ENCODE measurements around the gene SERPINA12. TPM values are rescaled to one million over a fixed set of nuclear protein-coding genes. Genes with fewer than 3 reads are reported as not detected.

SERPINA12 gene
- total and polyA plus RNA-seq, 2 of the 13 experiments (the other 11 are each of a cell fraction or from before 2014, with no cell fraction given) = 0.08 TPM; not detected in 1

DNA sequence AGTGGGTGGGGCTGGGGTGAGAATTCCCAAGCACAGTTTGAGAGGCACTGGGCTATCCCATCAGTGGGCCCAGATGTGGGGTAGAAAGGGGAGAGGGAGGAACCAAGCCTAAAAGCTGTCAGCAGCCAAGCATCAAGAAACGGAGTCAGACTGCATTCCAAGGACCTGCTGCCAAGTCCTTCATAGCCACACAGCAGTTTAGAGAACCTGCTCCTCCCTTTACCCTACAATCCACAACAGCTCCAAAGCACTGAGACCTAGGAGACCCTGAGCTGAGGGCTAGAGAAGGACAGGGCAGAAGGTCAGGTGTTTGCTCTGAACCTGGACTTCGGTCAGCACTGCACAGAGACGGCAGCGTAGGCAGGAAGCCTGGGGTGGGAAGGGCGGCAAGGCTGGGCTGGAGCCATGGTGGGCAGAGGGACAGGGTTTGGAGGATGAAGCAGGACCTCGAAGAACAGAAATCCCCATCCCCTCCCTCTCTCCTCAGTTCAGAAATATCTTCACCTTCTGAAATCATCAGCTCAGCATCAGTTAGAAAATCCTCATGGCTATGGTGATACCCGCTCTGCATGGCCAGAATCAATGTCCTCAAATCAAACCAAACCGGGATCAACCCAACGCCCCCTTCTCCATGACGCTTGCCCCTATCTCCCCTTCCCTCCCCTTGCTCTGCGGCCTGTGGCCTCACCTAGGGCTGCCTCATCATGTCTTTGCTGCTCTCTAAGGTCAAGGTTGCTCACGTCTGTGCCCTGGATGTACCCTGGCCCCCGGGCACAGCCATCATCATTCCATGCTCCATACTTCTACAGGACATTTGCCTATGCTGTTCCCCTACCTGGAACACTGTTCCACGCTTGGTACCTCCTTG, 39.1 kb upstream of the SERPINA12 start (continued):
- TF ChIP-seq, protein P1, sequence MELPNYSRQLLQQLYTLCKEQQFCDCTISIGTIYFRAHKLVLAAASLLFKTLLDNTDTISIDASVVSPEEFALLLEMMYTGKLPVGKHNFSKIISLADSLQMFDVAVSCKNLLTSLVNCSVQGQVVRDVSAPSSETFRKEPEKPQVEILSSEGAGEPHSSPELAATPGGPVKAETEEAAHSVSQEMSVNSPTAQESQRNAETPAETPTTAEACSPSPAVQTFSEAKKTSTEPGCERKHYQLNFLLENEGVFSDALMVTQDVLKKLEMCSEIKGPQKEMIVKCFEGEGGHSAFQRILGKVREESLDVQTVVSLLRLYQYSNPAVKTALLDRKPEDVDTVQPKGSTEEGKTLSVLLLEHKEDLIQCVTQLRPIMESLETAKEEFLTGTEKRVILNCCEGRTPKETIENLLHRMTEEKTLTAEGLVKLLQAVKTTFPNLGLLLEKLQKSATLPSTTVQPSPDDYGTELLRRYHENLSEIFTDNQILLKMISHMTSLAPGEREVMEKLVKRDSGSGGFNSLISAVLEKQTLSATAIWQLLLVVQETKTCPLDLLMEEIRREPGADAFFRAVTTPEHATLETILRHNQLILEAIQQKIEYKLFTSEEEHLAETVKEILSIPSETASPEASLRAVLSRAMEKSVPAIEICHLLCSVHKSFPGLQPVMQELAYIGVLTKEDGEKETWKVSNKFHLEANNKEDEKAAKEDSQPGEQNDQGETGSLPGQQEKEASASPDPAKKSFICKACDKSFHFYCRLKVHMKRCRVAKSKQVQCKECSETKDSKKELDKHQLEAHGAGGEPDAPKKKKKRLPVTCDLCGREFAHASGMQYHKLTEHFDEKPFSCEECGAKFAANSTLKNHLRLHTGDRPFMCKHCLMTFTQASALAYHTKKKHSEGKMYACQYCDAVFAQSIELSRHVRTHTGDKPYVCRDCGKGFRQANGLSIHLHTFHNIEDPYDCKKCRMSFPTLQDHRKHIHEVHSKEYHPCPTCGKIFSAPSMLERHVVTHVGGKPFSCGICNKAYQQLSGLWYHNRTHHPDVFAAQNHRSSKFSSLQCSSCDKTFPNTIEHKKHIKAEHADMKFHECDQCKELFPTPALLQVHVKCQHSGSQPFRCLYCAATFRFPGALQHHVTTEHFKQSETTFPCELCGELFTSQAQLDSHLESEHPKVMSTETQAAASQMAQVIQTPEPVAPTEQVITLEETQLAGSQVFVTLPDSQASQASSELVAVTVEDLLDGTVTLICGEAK (IDR thresholded peaks at IDR 0.05) = no peak
- TF ChIP-seq, protein P1 (CRISPR knock-in tag; IDR thresholded peaks at IDR 0.05) = peak; percentile 31; the same call in 1 of the 2 replicates
- no peak for TF ChIP-seq ZNF496 (CRISPR knock-in tag; IDR thresholded peaks at IDR 0.05; ENCODE audit: insufficient replicate concordance)
- TF ChIP-seq HOXA9 (CRISPR knock-in tag; IDR thresholded peaks at IDR 0.05; ENCODE audit: borderline replicate concordance) = no peak
- TF ChIP-seq, protein P2, sequence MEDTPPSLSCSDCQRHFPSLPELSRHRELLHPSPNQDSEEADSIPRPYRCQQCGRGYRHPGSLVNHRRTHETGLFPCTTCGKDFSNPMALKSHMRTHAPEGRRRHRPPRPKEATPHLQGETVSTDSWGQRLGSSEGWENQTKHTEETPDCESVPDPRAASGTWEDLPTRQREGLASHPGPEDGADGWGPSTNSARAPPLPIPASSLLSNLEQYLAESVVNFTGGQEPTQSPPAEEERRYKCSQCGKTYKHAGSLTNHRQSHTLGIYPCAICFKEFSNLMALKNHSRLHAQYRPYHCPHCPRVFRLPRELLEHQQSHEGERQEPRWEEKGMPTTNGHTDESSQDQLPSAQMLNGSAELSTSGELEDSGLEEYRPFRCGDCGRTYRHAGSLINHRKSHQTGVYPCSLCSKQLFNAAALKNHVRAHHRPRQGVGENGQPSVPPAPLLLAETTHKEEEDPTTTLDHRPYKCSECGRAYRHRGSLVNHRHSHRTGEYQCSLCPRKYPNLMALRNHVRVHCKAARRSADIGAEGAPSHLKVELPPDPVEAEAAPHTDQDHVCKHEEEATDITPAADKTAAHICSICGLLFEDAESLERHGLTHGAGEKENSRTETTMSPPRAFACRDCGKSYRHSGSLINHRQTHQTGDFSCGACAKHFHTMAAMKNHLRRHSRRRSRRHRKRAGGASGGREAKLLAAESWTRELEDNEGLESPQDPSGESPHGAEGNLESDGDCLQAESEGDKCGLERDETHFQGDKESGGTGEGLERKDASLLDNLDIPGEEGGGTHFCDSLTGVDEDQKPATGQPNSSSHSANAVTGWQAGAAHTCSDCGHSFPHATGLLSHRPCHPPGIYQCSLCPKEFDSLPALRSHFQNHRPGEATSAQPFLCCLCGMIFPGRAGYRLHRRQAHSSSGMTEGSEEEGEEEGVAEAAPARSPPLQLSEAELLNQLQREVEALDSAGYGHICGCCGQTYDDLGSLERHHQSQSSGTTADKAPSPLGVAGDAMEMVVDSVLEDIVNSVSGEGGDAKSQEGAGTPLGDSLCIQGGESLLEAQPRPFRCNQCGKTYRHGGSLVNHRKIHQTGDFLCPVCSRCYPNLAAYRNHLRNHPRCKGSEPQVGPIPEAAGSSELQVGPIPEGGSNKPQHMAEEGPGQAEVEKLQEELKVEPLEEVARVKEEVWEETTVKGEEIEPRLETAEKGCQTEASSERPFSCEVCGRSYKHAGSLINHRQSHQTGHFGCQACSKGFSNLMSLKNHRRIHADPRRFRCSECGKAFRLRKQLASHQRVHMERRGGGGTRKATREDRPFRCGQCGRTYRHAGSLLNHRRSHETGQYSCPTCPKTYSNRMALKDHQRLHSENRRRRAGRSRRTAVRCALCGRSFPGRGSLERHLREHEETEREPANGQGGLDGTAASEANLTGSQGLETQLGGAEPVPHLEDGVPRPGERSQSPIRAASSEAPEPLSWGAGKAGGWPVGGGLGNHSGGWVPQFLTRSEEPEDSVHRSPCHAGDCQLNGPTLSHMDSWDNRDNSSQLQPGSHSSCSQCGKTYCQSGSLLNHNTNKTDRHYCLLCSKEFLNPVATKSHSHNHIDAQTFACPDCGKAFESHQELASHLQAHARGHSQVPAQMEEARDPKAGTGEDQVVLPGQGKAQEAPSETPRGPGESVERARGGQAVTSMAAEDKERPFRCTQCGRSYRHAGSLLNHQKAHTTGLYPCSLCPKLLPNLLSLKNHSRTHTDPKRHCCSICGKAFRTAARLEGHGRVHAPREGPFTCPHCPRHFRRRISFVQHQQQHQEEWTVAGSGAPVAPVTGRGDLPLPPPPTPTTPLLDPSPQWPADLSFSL (CRISPR knock-in tag; IDR thresholded peaks at IDR 0.05) = no peak
- TF ChIP-seq ATAD3A (CRISPR knock-in tag; IDR thresholded peaks at IDR 0.05) = no peak
- no peak for TF ChIP-seq SMYD3 (CRISPR knock-in tag; IDR thresholded peaks at IDR 0.05)
- TF ChIP-seq, protein P3, sequence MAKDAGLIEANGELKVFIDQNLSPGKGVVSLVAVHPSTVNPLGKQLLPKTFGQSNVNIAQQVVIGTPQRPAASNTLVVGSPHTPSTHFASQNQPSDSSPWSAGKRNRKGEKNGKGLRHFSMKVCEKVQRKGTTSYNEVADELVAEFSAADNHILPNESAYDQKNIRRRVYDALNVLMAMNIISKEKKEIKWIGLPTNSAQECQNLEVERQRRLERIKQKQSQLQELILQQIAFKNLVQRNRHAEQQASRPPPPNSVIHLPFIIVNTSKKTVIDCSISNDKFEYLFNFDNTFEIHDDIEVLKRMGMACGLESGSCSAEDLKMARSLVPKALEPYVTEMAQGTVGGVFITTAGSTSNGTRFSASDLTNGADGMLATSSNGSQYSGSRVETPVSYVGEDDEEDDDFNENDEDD (CRISPR knock-in tag; IDR thresholded peaks at IDR 0.05; ENCODE audit: borderline replicate concordance) = peak; percentile 87

Data from HepG2 (cell line).